NB4 (cell line): Measurements from ENCODE around the gene MAGI1.

Experiments
- POLR2A ChIP-seq: IDR thresholded peaks from 2 replicates; pipeline ENCODE4 v1.6.1; 2011; ENCODE audit warnings: mild to moderate bottlenecking; ENCODE audit not compliant: insufficient read length; ENCODE audit errors: extremely low read depth
- TF ChIP-seq, protein P1 (sequence below): IDR thresholded peaks from one replicate; pipeline ENCODE4 v1.5.1; 2012; ENCODE audit warnings: low read depth, low read length
- TF ChIP-seq, protein P2 (sequence below): IDR thresholded peaks from 2 replicates; pipeline ENCODE4 v1.6.1; 2011; ENCODE audit warnings: low read depth, low read length

- TF ChIP-seq, protein P1, sequence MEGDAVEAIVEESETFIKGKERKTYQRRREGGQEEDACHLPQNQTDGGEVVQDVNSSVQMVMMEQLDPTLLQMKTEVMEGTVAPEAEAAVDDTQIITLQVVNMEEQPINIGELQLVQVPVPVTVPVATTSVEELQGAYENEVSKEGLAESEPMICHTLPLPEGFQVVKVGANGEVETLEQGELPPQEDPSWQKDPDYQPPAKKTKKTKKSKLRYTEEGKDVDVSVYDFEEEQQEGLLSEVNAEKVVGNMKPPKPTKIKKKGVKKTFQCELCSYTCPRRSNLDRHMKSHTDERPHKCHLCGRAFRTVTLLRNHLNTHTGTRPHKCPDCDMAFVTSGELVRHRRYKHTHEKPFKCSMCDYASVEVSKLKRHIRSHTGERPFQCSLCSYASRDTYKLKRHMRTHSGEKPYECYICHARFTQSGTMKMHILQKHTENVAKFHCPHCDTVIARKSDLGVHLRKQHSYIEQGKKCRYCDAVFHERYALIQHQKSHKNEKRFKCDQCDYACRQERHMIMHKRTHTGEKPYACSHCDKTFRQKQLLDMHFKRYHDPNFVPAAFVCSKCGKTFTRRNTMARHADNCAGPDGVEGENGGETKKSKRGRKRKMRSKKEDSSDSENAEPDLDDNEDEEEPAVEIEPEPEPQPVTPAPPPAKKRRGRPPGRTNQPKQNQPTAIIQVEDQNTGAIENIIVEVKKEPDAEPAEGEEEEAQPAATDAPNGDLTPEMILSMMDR = no peak
- TF ChIP-seq, protein P2, sequence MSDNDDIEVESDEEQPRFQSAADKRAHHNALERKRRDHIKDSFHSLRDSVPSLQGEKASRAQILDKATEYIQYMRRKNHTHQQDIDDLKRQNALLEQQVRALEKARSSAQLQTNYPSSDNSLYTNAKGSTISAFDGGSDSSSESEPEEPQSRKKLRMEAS = no peak
- no peak for TF ChIP-seq POLR2A
Observed at GRCh38 chr3:65808824-65809223, 229.9 kb downstream of the MAGI1 start.
